Motor neuron (in vitro differentiated cells): ENCODE data around the gene SCAMP1. TPM values are rescaled to one million over a fixed set of nuclear protein-coding genes. Genes with fewer than 3 reads are reported as not detected.
"Not testable (repeated sequence)": the region's sequence is repeated elsewhere in the genome, so short reads cannot be mapped to it uniquely, and the experiment has no call there.

ENCODE experiments used
- ATAC-seq, 8 experiments: fragments of 200-7000 bp; cut with Tn5 transposase; replicated peaks in 6 of 8; 2 replicates each; pipeline ENCODE4 v1.8.0; 2021; ENCODE audit warnings: mild to moderate bottlenecking in 8 of 8, moderate library complexity in 8 of 8
- H3K27ac ChIP-seq, 2 donors: fragments of 250-450 bp; sonication (Bioruptor Pico); 2 replicates each; pipeline ENCODE4 v1.9.0; 2021; ENCODE audit warnings: antibody characterized with exemption in 2 of 2, mild to moderate bottlenecking in 2 of 2, moderate library complexity in 1 of 2
- H3K4me1 ChIP-seq, 2 donors: fragments of 250-450 bp; sonication (Bioruptor Pico); replicated peaks in 1 of 2; 2 replicates each; pipeline ENCODE4 v1.6.1; 2021; ENCODE audit warnings: antibody characterized with exemption in 2 of 2, mild to moderate bottlenecking in 2 of 2, moderate library complexity in 1 of 2
- H3K4me3 ChIP-seq, 5 donors: fragments of 250-450 bp; sonication (Bioruptor Pico); 2 replicates each; pipeline ENCODE4 v1.9.0; 2021; ENCODE audit warnings: antibody characterized with exemption in 5 of 5, mild to moderate bottlenecking in 5 of 5, moderate library complexity in 4 of 5
- WGBS, 10 experiments: fragments of 450-650 bp; shearing (Covaris generic); methylation state at CpG; one replicate each; pipeline ENCODE4 v1.0.0; 2022; 5-methylcytosine and 5-hydroxymethylcytosine counted together
- in situ Hi-C, 9 experiments: fragments of 400-800 bp; cut with MboI; loops; one replicate each; pipeline ENCODE4 v1.15.0; 2021; ENCODE audit warnings: low sequenced_read_pairs in 9 of 9, low pct_unique_long_range_greater_than_20kb in 2 of 9; ENCODE audit not compliant: unreplicated experiment in 9 of 9
- total RNA-seq, 8 experiments: library from RNA; unstranded; fragments of 300-600 nt; gene quantifications; 2 replicates each; pipeline versions ENCODE4 v1.2.3 to v1.2.4, GENCODE V29; 2022

The SCAMP1 gene
- total RNA-seq, 8 experiments from 2014 or later: 22.6 to 79.2 (median 54.7) TPM

DNA sequence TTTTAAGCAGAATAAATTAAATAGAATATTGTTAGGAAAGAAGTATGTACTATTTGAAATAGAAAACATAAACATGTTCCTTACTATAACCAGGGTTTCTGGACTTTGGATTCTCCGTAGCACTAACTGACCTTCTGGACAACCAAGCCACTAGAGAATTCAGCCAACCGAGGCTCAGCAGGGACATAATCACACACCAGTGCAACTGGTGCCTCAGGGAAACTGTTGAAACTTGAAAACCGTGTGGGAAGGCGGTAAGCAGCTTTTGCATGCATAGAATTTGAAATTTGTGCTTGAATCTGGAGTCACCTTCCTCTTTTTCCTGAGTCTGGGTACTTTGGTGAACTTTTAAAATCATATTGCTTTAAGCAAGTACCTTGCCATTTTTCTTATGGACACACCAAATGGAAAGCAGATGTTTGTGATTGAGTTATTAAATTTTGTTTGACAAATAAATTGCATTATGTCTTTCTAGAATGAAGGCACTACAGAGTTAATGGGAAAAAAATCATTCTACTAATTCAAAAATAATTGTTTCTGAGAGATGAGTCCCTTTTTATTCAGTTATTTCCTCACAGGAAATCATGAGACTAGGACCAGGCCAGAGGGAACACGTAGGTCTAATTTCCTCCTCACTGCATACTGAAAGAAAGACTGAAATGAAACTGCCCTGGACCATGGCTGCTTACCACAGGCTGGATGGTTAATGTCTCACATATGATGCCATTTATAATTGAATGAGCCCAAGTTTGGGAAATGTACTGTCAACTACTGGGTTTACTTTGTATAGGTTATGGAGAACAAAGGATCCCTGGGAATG, 20.6 kb upstream of the SCAMP1 start:
- H3K4me3 ChIP-seq: no peak overlapping the region
- 31 to 100% (median 81%) methylated on average over 1 to 4 of the region's 5 CpGs for WGBS, 10 experiments
- in situ Hi-C loops: loop anchor here in 1 of 9 experiments (25.0 kb wide), 1 partner anchor 297 kb away; the partner anchor contains the start of gene LHFPL2
- no peak for ATAC-seq
- no peak overlapping the region for H3K27ac ChIP-seq
- no peaks in the 10 kb centered on the region for H3K4me1 ChIP-seq

DNA sequence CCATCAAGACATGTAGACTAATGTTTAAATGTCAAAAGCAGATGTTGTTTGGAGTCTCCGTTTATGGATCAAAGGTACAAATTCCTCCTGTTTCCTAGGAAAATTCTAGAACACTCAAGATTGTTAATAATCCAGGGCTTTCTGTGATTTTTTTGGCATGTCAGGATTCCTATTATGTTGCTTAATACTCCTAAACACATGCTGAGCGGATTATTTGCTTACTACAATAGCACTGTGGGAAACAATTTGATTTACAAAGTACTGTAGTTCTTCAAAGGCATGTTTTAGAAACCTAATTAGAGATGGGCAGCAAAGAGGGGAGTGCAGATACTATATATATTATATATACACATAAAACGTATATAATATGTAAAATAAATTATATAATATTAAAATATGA, 19.0 kb upstream of the SCAMP1 start:
- no peak overlapping the region for H3K4me3 ChIP-seq
- WGBS, 10 experiments: 0 to 88% (median 25%) methylated on average over 1 to 3 of the region's 3 CpGs; no CpG with 5 or more reads in 1 of the 10 experiments
- in situ Hi-C loops: loop anchor here in 1 of 9 experiments (25.0 kb wide), 1 partner anchor 296 kb away; the partner anchor contains the start of gene LHFPL2
- H3K4me1 ChIP-seq: peaks cover 0 to 4% of the 10 kb centered on the region in 2 donors
- H3K27ac ChIP-seq: no peak overlapping the region
- ATAC-seq: no peak

DNA sequence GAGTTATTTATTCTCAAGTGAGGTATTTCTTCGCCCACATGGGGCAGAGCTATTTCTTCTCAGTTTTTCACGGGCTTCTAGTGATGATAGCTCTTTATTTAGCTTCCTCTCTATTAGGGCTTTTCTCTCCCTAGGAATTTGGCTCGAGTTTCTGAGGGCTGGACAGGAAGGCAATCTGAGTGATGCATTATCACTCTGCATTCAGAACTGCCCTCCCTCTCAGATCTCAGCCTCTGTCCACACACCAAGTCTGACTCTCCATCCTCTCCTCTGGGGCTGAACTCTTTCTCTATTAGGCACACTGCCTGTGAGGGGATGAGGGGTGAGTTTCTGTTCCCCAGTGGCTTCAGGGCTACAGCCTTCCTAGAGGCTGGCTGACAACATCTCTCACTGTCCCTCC, 14.9 kb upstream of the SCAMP1 start:
- 0 to 67% (median 40%) methylated on average over 1 to 3 of the region's 3 CpGs; no CpG with 5 or more reads in 1 of the 10 experiments for WGBS, 10 experiments
- ATAC-seq: peak in 5 of 8 experiments; percentile 52 to 96 (median 82)

DNA sequence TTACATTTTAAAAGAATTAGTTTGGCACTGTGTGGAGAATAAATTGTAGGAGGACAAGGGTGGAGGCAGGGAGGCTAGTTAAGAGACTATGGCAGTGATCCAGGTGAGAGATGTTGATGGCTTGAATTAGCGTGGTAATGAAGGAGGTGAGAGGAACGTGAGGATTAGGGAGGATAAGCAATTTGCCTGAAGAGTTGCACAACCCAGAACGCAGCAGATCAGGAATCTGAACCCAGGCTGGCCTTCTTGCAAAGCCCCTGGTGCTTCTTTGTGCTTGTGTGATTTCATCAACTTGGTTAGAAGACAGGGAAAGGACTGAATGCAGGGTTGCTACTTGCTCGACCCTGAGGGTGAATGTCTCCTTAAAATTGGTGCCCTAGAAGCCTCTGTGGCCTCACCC, 6.9 kb upstream of the SCAMP1 start:
- no peak for ATAC-seq
- no peaks in the 10 kb centered on the region for H3K4me1 ChIP-seq
- in situ Hi-C loops: no loop called here
- no peak overlapping the region for H3K27ac ChIP-seq
- H3K4me3 ChIP-seq: no peak overlapping the region
- 57 to 100% (median 80%) methylated on average over 1 to 4 of the region's 4 CpGs; no CpG with 5 or more reads in 3 of the 10 experiments for WGBS, 10 experiments

More for the DNA sequence above, 14.9 kb upstream of the SCAMP1 start:
- H3K4me3 ChIP-seq: no peak overlapping the region
- peak overlapping the region in 1 of 2 donors; percentile 23 for H3K27ac ChIP-seq
- peaks cover 0 to 4% of the 10 kb centered on the region in 2 donors for H3K4me1 ChIP-seq
- in situ Hi-C loops: loop anchor here in 1 of 9 experiments (25.0 kb wide), 1 partner anchor 292 kb away; the partner anchor contains the start of gene LHFPL2

DNA sequence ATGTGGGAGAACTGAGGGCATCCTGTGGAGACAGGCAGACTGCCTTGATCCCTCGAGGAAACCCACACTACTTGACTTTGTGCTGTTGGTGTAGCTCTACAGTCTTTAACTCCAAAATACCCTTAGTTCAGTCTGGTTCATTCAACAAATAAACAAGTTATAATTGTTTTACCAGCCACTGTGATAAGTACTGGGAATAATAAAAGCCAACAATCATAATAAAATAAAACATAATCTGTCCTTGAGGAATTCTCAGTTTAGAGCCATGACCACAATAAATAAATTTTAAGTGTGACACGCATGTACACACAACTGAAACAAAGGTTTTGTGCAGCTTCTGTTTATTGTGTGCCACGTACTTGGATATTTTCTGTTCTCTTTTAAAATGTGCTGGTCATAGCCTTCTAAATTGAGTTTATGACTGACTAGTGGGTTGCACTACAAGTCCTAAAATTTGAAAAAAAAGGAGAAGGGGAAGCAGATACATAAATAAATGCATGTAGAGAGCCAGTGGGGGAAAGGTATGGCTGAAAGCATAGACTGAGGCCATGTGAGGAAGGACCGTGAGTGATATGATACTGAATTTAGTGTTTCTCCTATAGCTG, 6.2 kb upstream of the SCAMP1 start:
- in situ Hi-C loops: no loop called here
- Histone ChIP-seq H3K4me1 (peaks cover 3% of the 10 kb centered on the region in 2 donors), H3K4me3 (no peak overlapping the region), H3K27ac (no peak overlapping the region)
- 32 to 100% (median 71%) methylated on average over 1 to 4 of the region's 4 CpGs for WGBS, 10 experiments
- no peak for ATAC-seq

DNA sequence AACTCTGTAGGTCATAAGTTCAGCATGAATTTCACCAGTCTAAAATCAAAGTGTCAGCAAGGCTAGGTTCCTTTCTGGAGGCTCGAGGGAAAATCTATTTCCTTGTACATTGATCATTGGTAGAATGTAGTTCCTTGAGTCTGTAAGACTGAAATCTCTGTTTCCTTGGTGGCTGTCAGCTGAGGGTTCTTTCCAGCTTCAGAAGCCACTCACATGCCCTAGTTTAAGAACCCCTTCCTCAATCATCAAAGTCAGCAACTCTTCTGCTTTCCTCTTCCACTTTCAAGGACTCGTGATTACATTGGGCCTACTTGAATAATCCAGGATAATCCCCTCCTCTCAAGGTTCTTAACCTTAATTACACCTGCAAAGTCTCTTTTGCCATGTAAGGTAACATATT, 4.9 kb upstream of the SCAMP1 start:
- ATAC-seq: no peak
- H3K4me3 ChIP-seq: no peak overlapping the region
- 71 to 100% (median 83%) methylated on average over 1 to 2 of the region's 2 CpGs for WGBS, 10 experiments
- in situ Hi-C loops: no loop called here
- no peak overlapping the region for H3K27ac ChIP-seq
- H3K4me1 ChIP-seq: peaks cover 6 to 7% of the 10 kb centered on the region in 2 donors

DNA sequence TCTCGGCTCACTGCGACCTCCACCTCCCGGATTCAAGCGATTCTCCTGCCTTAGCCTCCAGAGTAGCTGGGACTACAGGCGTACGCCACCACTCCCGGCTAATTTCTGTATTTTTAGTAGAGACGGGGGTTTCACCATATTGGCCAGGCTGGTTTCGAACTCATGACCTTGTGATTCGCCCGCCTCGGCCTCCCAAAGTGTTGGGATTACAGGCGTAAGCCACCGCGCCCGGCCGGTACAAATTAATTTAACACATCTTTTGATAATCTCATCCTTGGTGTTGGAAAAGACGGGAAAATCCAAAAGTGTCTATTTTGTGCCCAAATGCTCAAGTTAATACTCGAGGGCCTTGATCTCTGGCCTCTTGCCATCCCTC, 974 bp upstream of the SCAMP1 start:
- in situ Hi-C loops, ATAC-seq: not testable (repeated sequence)
- Histone ChIP-seq H3K27ac (peak overlapping the region; percentile 84 to 86), H3K4me1 (peaks cover 10 to 16% of the 10 kb centered on the region in 2 donors), H3K4me3 (peak overlapping the region; percentile 70 to 88 (median 74))
- 0 to 94% (median 68%) methylated on average over 1 to 15 of the region's 19 CpGs; no CpG with 5 or more reads in 2 of the 10 experiments for WGBS, 10 experiments

DNA sequence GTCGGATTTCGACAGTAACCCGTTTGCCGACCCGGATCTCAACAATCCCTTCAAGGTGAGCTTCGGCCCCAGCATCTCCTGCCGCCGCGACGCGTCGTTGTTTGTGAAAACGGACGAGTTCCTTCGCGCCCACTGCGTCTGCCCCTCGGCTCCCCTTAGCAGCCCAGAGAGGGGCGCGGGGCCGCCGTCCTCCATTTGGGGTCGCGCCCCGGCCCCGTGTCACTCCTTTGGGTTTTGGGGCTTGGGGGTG, 182 bp downstream of the SCAMP1 start:
- 0% methylated on average over 2 to 8 of the region's 26 CpGs; no CpG with 5 or more reads in 5 of the 10 experiments for WGBS, 10 experiments
- peak in 4 of 8 experiments; percentile 3 to 35 (median 24) for ATAC-seq

DNA sequence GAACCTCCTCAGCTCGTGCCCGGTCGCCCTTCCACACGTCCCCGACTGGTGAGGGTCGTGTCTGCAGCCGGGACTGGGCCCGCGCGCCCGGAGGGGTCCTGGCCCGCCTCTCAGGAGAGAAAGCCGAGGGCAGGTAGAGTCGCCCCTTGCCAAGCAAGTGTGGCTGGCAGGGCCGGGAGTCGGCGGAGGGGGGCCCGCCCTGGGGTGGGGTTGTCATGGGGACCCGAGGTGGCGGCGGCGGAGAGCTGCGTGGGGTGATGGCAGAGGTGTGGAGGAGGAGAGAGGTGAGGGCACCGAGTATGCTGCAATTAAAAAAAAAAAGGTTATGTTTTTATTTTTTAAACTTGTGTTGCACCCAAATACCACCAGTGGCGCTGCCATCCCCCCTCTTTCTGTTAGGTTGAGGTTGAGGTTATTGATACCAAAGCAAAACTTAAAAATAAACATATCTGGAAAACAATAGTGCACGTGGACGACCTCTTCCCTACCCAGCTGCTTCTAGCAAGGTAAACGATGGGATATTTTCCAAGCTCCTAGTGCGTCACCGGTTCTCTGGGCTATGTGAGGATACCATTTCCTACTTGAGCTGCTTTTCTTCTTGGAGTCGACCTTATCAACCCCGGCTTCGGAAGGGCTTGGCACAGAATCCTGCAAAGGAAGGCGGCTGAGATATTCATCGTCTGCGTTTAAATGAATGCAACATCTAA, 660 bp downstream of the SCAMP1 start:
- H3K27ac ChIP-seq: peak overlapping the region; percentile 69 to 73
- in situ Hi-C loops: no loop called here
- H3K4me1 ChIP-seq: peaks cover 10 to 16% of the 10 kb centered on the region in 2 donors
- peak; percentile 4 to 46 (median 40) for ATAC-seq
- H3K4me3 ChIP-seq: peak overlapping the region; percentile 70 to 88 (median 74)
- 0 to 6% (median 1%) methylated on average over 3 to 15 of the region's 36 CpGs; no CpG with 5 or more reads in 1 of the 10 experiments for WGBS, 10 experiments

More for the DNA sequence above, 182 bp downstream of the SCAMP1 start:
- H3K4me3 ChIP-seq: peak overlapping the region; percentile 70 to 88 (median 74)
- H3K4me1 ChIP-seq: peaks cover 10 to 16% of the 10 kb centered on the region in 2 donors
- peak overlapping the region; percentile 69 to 73 for H3K27ac ChIP-seq
- in situ Hi-C loops: no loop called here

DNA sequence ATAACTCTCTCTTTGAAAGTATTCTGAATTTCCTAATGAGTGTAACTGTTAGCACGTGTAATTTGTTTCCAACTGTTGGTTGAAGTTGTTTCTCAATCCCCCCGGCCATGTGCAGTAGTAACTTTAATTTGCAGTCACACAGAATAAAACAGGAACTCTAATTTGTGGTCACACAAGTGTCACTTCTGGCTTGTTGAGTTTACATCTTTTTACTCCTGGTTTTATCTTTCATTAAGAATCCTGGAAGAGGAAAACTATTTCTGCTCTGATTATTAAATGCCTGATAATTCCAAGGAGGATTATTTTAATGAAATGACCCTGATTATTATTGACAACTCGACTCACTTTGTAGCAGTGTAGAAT, 1.2 kb downstream of the SCAMP1 start:
- no peak overlapping the region for H3K27ac ChIP-seq
- WGBS, 10 experiments: 0 to 10% (median 3%) methylated on average over 2 to 3 of the region's 3 CpGs; no CpG with 5 or more reads in 1 of the 10 experiments
- in situ Hi-C loops: no loop called here
- ATAC-seq: no peak
- H3K4me3 ChIP-seq: peak overlapping the region; percentile 70 to 88 (median 74)
- peaks cover 10 to 16% of the 10 kb centered on the region in 2 donors for H3K4me1 ChIP-seq

DNA sequence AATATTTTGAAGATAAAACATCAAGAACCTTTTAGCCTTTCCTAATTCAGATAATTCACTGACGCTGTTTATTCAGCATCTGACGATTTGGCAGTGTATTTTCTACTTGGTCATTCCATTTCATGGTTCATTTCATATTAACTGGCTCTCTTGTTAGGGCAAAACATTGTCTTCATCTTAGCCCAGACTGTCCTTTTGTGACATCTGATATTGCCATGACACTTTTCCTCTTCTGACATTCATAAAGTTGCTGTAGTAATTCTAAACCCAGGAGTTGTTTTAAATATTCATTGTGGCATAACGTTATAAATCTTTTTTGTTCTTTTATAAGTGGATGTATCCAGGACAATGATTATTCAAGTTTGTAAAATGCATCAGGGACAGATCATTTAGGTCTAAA, 1.8 kb downstream of the SCAMP1 start:
- no peak overlapping the region for H3K27ac ChIP-seq

DNA sequence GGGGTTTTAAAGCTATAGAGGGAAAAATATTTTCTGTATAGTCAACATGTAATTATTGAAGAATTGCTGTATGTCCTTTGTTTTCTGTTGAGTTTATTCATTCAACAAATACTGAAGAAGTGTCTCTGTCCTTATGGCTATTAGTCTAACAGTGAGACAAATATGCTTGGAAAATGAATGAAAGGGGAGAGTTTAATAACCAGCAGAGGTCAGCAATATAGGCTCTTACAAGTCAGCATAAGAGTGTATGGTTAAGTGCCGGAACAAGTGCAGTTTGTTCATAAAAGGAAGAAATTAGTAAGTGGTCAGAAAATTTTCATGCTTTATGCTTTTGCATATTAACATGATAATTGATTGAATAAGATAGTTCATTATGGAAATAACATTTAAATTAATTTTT, 3.6 kb downstream of the SCAMP1 start:
- in situ Hi-C loops: no loop called here
- Histone ChIP-seq H3K4me1 (peaks cover 9 to 15% of the 10 kb centered on the region in 2 donors), H3K4me3 (no peak overlapping the region), H3K27ac (no peak overlapping the region)
- ATAC-seq: no peak
- 18 to 100% (median 100%) methylated on average over 1 of the region's 1 CpG for WGBS, 10 experiments

More for the DNA sequence above, 1.8 kb downstream of the SCAMP1 start:
- WGBS, 10 experiments: 6 to 67% (median 14%) methylated on average over 1 to 3 of the region's 3 CpGs
- Histone ChIP-seq H3K4me1 (peaks cover 10 to 16% of the 10 kb centered on the region in 2 donors), H3K4me3 (peak overlapping the region in 3 of 5 donors; percentile 70 to 88 (median 74))
- no peak for ATAC-seq
- in situ Hi-C loops: no loop called here
